NCI-H1436 (cell line): Measurements from ENCODE around the gene POSTN.

Experiments used
- DNase-seq: peaks from one replicate; lab custom pipeline; 2025; lab: John Stamatoyannopoulos, UW

The POSTN gene

GRCh38 chr13:37515226-37515625 is 83.3 kb downstream of the POSTN start:
- no peak for DNase-seq
